Smooth muscle cell of the brain vasculature (primary cell): ENCODE data around the gene FIBCD1.
A peak's percentile ranks its signal among the peaks of the same experiment; 100 is the strongest.
"Not testable (repeated sequence)": the region's sequence is repeated elsewhere in the genome, so short reads cannot be mapped to it uniquely, and the experiment has no call there.

Source experiments
- DNase-seq: peaks from one replicate; pipeline ENCODE4 v3.0.0-alpha.2; 2012; ENCODE audit warnings: low read depth, low spot score

The FIBCD1 gene

GRCh38 chr9:130973686-130974281 lies 34.7 kb upstream of the FIBCD1 start:
- DNase-seq, result no peak

GRCh38 chr9:130972957-130973685 lies 34.1 kb upstream of the FIBCD1 start:
- DNase-seq, result no peak

GRCh38 chr9:130972277-130972956 lies 33.4 kb upstream of the FIBCD1 start:
- no peak for DNase-seq

GRCh38 chr9:130971294-130971849 lies 32.3 kb upstream of the FIBCD1 start:
- DNase-seq, result no peak

GRCh38 chr9:130970855-130971254 lies 31.8 kb upstream of the FIBCD1 start:
- DNase-seq, result no peak

- no peak for DNase-seq
These were observed 31.0 kb upstream of the FIBCD1 start for GRCh38 chr9:130970052-130970451.

GRCh38 chr9:130965680-130966079 lies 26.6 kb upstream of the FIBCD1 start:
- DNase-seq, result no peak

GRCh38 chr9:130963916-130964315 lies 24.9 kb upstream of the FIBCD1 start:
- DNase-seq, result no peak

GRCh38 chr9:130963337-130963908 lies 24.4 kb upstream of the FIBCD1 start:
- DNase-seq, result no peak

- peak; percentile 58 for DNase-seq
These were observed 23.6 kb upstream of the FIBCD1 start for GRCh38 chr9:130962418-130963316.

GRCh38 chr9:130961511-130962300 lies 22.7 kb upstream of the FIBCD1 start:
- no peak for DNase-seq

- DNase-seq, result no peak
These were observed 21.7 kb upstream of the FIBCD1 start for GRCh38 chr9:130960522-130961378.

GRCh38 chr9:130959809-130960334 lies 20.8 kb upstream of the FIBCD1 start:
- no peak for DNase-seq

- DNase-seq, result not testable (repeated sequence)
These were observed 19.5 kb upstream of the FIBCD1 start for GRCh38 chr9:130958564-130958963.

- DNase-seq, result no peak
These were observed 18.6 kb upstream of the FIBCD1 start for GRCh38 chr9:130957451-130958203.

GRCh38 chr9:130956636-130957450 lies 17.8 kb upstream of the FIBCD1 start:
- DNase-seq, result no peak

GRCh38 chr9:130955947-130956621 lies 17.0 kb upstream of the FIBCD1 start:
- DNase-seq, result no peak
